ENCODE data around the gene S100Z.
"Not testable (repeated sequence)": the region's sequence is repeated elsewhere in the genome, so short reads cannot be mapped to it uniquely, and the experiment has no call there.

Gene S100Z

GRCh38 chr5:76849419-76850291, at the start of gene S100Z:
Gene S100Z, plus strand, starts transcription at chr5:76850014. Its CDS starts 25,346 bp downstream, at chr5:76875360.
- peak; percentile 14 to 34 for DNase-seq

DNA sequence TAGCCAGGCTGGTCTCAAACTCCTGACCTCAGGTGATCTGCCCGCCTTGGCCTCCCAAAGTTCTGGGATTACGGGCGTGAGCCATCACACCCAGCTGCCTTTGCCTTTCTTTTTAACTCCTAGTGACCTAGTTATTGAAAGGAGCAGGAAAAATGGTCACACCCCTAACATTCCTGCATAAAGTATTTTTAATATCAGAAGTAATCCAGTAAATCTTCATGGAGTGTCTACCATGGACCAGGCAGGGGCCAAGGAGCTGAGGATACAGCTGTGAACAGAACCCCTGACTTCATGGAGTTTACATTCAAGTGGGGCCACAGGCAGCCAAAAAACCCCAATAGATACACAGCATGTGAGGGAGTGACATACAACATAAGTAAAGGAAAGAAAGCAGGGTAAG, 49.2 kb upstream of the S100Z start:
- DNase-seq: no peak

- no peak for DNase-seq
Measured at GRCh38 chr5:76801159-76801802, 48.5 kb upstream of the S100Z start.

- no peak for DNase-seq
Measured at GRCh38 chr5:76801803-76802195, 48.0 kb upstream of the S100Z start.

GRCh38 chr5:76804266-76804665, 45.5 kb upstream of the S100Z start:
- DNase-seq: no peak

- DNase-seq: no peak
Measured at GRCh38 chr5:76805821-76806505, 43.9 kb upstream of the S100Z start.

DNA sequence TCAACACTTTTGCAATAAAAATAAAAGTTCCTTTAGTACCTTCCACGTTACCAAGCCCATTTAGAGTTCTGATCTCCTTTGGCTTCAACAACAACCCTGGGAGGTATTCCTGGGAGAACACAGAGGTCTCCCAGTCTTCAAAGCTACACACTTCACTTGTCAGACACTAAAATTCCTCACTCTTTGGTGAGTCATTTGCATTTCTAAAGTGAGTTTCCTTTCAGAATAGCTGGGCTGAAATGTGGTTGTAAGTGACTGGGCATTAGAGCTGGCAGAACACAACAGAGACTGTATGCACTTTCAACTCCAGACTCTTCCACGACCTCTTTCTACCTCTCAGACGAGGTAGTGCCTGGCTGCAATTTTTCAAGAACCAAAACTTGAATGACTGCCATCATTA, 42.5 kb upstream of the S100Z start:
- DNase-seq: no peak

GRCh38 chr5:76808141-76808691, 41.6 kb upstream of the S100Z start:
- no peak for DNase-seq

- DNase-seq: no peak
Measured at GRCh38 chr5:76809141-76809540, 40.7 kb upstream of the S100Z start.

DNA sequence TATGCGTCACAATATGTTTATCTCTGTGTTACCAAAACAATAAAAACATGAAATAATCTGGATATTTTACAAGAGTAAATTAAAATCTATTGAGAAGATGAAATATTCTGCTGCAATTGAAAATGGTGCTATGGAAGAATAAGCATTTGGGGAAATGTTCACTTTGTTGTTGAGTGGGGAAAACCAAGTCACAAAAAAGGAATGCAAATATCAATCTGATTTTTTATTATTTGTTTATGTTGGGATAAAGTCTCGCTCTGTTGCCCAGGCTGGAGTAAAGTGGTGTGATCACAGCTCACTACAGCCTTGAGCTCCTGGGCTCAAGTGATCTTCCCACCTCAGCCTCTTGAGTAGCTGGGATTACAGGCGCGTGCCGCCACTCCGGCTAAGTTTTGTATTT, 39.6 kb upstream of the S100Z start:
- DNase-seq: no peak

DNA sequence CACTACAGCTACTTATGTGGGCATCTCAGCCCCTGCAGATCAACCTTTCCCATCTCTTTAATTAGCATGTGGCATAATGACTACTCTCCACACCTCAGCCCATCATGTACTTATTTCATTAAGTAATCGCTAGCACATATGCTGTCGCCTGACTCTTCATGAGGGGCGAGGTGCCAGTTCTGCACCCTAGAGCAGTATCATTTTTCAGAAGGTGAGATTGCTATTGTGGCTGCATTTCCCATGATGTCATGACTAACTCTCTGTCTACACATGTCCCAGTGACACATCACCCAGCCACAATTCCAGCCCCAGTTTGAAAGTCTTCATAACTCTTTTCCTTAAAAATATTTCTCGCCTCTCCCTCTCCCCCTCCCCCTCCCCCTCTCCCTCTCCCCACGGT, 38.6 kb upstream of the S100Z start:
- no peak for DNase-seq

DNA sequence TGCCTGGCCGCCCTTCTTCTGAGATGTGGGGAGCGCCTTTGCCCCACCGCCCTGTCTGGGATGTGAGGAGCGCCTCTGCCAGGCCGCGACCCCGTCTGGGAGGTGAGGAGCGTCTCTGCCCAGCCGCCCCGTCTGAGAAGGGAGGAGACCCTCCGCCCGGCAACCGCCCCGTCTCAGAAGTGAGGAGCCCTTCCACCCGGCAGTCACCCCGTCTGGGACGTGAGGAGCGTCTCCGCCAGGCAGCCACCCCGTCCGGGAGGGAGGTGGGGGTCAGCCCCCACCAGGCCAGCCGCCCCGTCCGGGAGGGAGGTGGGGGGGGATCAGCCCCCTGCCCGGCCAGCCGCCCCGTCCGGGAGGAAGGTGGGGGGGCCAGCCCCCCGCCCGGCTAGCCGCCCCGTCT, 37.6 kb upstream of the S100Z start:
- not testable (repeated sequence) for DNase-seq

GRCh38 chr5:76813982-76814562, 35.7 kb upstream of the S100Z start:
- no peak for DNase-seq

GRCh38 chr5:76816110-76816831, 33.5 kb upstream of the S100Z start:
- DNase-seq: no peak

DNA sequence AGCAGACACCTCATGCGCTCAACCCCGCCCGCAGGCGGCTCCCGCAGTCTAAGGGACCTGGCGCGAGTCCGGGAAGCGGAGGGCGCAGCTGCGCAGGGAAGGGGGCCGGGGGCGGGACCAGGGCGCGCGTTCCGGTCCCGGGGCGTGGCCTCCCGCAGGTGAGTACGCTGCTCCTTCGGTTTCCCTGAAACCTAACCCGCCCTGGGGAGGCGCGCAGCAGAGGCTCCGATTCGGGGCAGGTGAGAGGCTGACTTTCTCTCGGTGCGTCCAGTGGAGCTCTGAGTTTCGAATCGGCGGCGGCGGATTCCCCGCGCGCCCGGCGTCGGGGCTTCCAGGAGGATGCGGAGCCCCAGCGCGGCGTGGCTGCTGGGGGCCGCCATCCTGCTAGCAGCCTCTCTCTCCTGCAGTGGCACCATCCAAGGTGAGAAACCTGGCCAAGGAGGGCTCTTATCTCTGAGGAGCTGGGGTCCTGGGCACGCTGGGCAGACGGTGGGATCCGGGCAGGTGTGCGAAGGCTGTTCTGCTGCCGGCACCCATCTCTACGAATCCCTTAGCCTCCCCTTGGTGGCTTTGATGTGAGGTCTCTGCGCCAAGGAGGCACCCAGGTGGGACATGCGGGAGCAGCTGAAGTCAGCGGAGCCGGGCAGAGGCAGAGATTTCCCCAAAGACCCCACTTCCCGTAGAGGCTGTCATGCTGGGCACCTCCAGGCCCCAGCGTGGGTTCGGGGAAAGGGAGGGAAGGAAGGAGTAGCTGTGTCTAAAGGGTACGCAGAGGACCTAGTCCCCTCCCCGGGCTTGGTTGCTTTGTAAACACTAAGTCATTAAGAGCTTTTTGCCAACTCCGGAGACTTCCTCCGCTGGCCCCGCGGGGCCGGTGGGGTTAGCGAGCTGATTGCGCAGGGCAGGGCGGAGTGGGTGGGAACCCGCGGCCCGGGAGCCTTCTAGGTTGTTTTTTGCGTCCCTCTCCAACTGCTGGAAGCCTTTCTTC, 30.7 kb upstream of the S100Z start, which contains the start of gene F2RL1:
Gene F2RL1, plus strand, starts transcription at position 187 of the 988 bp plus-strand sequence. Its CDS starts 153 bp downstream, at position 340.
- peak; percentile 15 to 23 for DNase-seq

- no peak for DNase-seq
Measured at GRCh38 chr5:76819851-76820525, 29.8 kb upstream of the S100Z start.

DNA sequence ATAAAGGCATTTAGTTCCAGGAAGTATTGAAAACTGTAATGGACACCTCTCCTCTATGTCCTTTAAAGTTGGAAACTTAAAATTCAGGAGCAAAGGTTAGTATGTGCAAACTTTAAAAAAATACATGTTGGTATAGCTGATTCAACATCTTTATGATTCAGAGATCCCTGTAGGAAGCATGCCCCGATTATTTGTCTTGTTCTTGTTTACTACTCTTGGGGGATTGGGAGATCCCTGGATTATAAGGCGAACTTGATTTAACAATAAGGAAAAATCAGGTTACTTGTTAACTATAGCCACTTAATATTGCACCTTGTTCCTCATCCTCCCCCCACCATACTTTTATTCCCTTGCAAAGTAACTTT, 29.3 kb upstream of the S100Z start:
- no peak for DNase-seq

- DNase-seq: no peak
Measured at GRCh38 chr5:76821136-76821535, 28.7 kb upstream of the S100Z start.

DNA sequence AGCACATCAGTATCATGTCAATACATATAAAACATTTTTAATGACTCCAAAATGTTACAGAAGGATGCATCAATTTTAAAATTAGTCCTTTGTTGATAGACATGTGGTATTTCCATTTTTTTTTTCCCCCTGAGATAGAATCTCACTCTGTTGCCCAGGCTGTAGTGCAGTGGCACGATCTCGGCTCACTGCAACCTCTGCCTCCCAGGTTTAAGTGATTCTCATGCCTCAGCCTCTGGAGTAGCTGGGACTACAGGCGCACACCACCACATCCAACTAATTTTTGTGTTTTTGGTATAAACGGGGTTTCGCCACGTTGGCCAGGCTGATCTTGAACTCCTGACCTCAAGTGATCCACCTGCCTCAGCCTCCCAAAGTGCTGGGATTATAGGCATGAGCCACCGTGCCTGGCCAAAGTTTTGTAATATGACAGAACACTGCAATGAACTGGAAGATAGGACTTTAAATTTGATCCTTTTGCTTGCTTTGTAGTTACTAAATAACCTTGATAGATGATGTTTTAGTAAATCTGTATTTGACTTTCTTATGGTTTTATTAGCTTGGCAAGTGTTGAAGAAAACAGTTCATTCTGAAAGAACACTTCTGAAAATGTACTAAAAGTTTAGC, 27.6 kb upstream of the S100Z start:
- not testable (repeated sequence) for DNase-seq

DNA sequence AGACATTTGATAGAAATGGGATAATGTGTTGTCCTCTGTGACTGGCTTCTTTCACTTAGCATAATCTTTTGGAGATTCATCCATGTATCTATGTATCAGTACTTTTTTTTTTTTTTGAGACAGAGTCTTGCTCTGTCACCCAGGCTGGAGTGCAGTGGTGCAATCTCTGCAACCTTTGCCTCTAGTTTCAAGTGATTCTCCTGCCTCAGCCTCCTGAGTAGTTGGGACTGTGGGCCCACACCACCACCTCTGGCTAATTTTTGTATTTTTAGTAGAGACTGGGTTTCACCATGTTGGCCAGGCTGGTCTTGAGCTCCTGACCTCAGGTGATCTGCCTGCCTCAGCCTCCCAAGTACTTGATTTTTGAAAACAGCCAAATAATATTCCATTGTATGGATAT, 23.4 kb upstream of the S100Z start:
- not testable (repeated sequence) for DNase-seq
